Neural cell (in vitro differentiated cells): Measurements from ENCODE around the gene ETV6. TPM values are rescaled to one million over a fixed set of nuclear protein-coding genes. Genes with fewer than 3 reads are reported as not detected.

Experiments
- H2AFZ ChIP-seq: fragments of 200-600, 300-800 bp; sonication (generic), shearing (Covaris generic); 2 replicates; pipeline ENCODE4 v1.6.0; 2014; ENCODE audit warnings: low read depth, mild to moderate bottlenecking, antibody characterized with exemption, low read length, moderate library complexity
- H3F3A ChIP-seq: fragments of 200-600 bp; shearing (Covaris generic); 2 replicates; pipeline ENCODE4 v1.6.1; 2016; ENCODE audit warnings: mild to moderate bottlenecking, moderate library complexity, mixed read lengths, antibody characterized with exemption, low read length; ENCODE audit not compliant: insufficient read depth, poor library complexity, severe bottlenecking
- H3K27ac ChIP-seq: fragments of 200-600, 300-800 bp; sonication (generic), shearing (Covaris generic); 2 replicates; pipeline ENCODE4 v1.5.1; 2014; ENCODE audit warnings: mild to moderate bottlenecking, low read length, moderate library complexity
- H3K27me3 ChIP-seq: fragments of 300-800, 200-600 bp; sonication (generic), shearing (Covaris generic); 2 replicates; pipeline ENCODE4 v1.6.0; 2014; ENCODE audit warnings: mild to moderate bottlenecking, low read depth, low read length, moderate library complexity; ENCODE audit not compliant: insufficient read depth
- H3K36me3 ChIP-seq: fragments of 300-800, 200-600 bp; sonication (generic), shearing (Covaris generic); 2 replicates; pipeline ENCODE4 v1.5.1; 2014; ENCODE audit warnings: mild to moderate bottlenecking, antibody characterized with exemption, low read length, moderate library complexity; ENCODE audit not compliant: insufficient read depth
- H3K4me2 ChIP-seq: fragments of 300-800, 200-600 bp; sonication (generic), shearing (Covaris generic); 2 replicates; pipeline ENCODE4 v1.6.0; 2014; ENCODE audit warnings: mild to moderate bottlenecking, low read length
- H3K4me3 ChIP-seq: fragments of 300-800, 200-600 bp; sonication (generic), shearing (Covaris generic); 2 replicates; pipeline ENCODE4 v1.5.1; 2014; ENCODE audit warnings: mild to moderate bottlenecking, low read length, moderate library complexity
- H3K79me2 ChIP-seq: fragments of 200-600 bp; shearing (Covaris generic); replicated peaks from 2 replicates; pipeline ENCODE4 v1.6.0; 2014; ENCODE audit warnings: mild to moderate bottlenecking, low read length, moderate library complexity; ENCODE audit not compliant: insufficient read depth
- H3K9ac ChIP-seq: fragments of 300-800, 200-600 bp; sonication (generic), shearing (Covaris generic); 2 replicates; pipeline ENCODE4 v1.6.1; 2016; ENCODE audit warnings: mild to moderate bottlenecking, low read length, mixed read lengths
- H3K9me2 ChIP-seq: fragments of 200-600 bp; shearing (Covaris generic); 2 replicates; pipeline ENCODE4 v1.6.1; 2016; ENCODE audit warnings: mild to moderate bottlenecking, low read length, mixed read lengths; ENCODE audit not compliant: insufficient read depth
- H3K9me3 ChIP-seq: fragments of 200-600, 300-800 bp; sonication (generic), shearing (Covaris generic); 2 replicates; pipeline ENCODE4 v1.6.1; 2016; ENCODE audit warnings: mild to moderate bottlenecking, mixed run types, low read length, moderate library complexity, mixed read lengths
- H4K20me1 ChIP-seq: fragments of 200-600 bp; shearing (Covaris generic); 2 replicates; pipeline ENCODE4 v1.6.1; 2016; ENCODE audit warnings: mild to moderate bottlenecking, mixed run types; ENCODE audit not compliant: insufficient read depth
- EP300 ChIP-seq: fragments of 450-650 bp; conservative IDR thresholded peaks from 2 replicates; pipeline ENCODE4 v1.6.1; 2014; ENCODE audit warnings: antibody characterized with exemption, mild to moderate bottlenecking, moderate library complexity; ENCODE audit not compliant: poor library complexity, severe bottlenecking
- EZH2 ChIP-seq: fragments of 200-600, 300-800 bp; shearing (Covaris generic), sonication (generic); IDR thresholded peaks from 2 replicates; pipeline ENCODE4 v1.6.1; 2014; ENCODE audit warnings: antibody characterized with exemption, low read length, borderline replicate concordance, mild to moderate bottlenecking; ENCODE audit not compliant: insufficient read depth, poor library complexity, severe bottlenecking
- MXI1 ChIP-seq: fragments of 450-650 bp; conservative IDR thresholded peaks from 2 replicates; pipeline ENCODE4 v1.6.1; 2014; ENCODE audit warnings: antibody characterized with exemption, mild to moderate bottlenecking; ENCODE audit not compliant: poor library complexity, severe bottlenecking
- POLR2AphosphoS5 ChIP-seq: IDR thresholded peaks from 2 replicates; pipeline ENCODE4 v1.6.1; 2012
- RAD21 ChIP-seq: fragments of 450-650 bp; conservative IDR thresholded peaks from 2 replicates; pipeline ENCODE4 v1.6.1; 2014; ENCODE audit warnings: antibody characterized with exemption, mild to moderate bottlenecking, moderate library complexity
- SMC3 ChIP-seq: fragments of 450-650 bp; conservative IDR thresholded peaks from 2 replicates; pipeline ENCODE4 v1.6.1; 2014; ENCODE audit warnings: antibody characterized with exemption, mild to moderate bottlenecking, moderate library complexity; ENCODE audit not compliant: poor library complexity
- TAF1 ChIP-seq: IDR thresholded peaks from 2 replicates; pipeline ENCODE4 v1.6.1; 2012; ENCODE audit warnings: low read depth
- polyA plus RNA-seq: library from polyadenylated mRNA; depleted of rRNA; stranded (reverse); fragments of >200 nt; gene quantifications from 2 replicates; pipeline ENCODE4 v1.2.3, GENCODE V29; 2014
- TF ChIP-seq, protein P1 (sequence below): fragments of 450-650 bp; IDR thresholded peaks from 2 replicates; pipeline ENCODE4 v1.5.1; 2014; ENCODE audit warnings: antibody characterized with exemption, mild to moderate bottlenecking, moderate library complexity; ENCODE audit not compliant: poor library complexity, severe bottlenecking
- TF ChIP-seq, protein P2 (sequence below): IDR thresholded peaks from 2 replicates; pipeline ENCODE4 v1.6.1; 2012; ENCODE audit warnings: borderline replicate concordance

The ETV6 gene
- polyA plus RNA-seq, 1 donor from 2014 or later = 1.6 TPM

DNA sequence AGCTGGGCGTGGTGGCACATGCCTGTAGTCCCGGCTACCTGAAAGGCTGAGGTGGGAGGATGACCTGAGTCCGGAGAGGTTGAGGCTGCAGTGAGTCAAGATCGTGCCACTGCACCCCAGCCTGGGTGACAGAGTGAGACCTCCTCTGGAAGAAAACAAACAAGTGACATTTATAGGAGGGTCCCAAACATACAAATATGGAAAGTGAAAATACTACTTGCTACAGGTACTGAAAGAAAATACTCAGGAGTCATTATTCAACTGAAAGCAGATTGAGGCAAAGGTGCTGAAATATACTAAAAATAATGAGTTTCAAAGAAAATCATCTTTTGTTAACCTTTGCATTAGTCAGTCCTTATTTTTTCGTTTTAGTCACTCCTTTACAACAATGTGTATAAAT is 53.5 kb downstream of the ETV6 start:
- Histone ChIP-seq H3F3A (no peaks in the 10 kb centered on the region), H3K9ac (no peak overlapping the region), H3K79me2 (no peaks in the 10 kb centered on the region), H3K27me3 (no peaks in the 10 kb centered on the region), H4K20me1 (no peaks in the 10 kb centered on the region), H3K4me2 (no peak overlapping the region), H3K36me3 (no peaks in the 10 kb centered on the region), H3K9me3 (no peaks in the 10 kb centered on the region), H3K27ac (no peak overlapping the region), H3K4me3 (no peak overlapping the region), H2AFZ (no peak overlapping the region), H3K9me2 (no peaks in the 10 kb centered on the region)
- TF ChIP-seq POLR2AphosphoS5 = no peak
- no peak for TF ChIP-seq EP300
- TF ChIP-seq MXI1 = no peak
- no peak for TF ChIP-seq SMC3
- TF ChIP-seq, protein P1, sequence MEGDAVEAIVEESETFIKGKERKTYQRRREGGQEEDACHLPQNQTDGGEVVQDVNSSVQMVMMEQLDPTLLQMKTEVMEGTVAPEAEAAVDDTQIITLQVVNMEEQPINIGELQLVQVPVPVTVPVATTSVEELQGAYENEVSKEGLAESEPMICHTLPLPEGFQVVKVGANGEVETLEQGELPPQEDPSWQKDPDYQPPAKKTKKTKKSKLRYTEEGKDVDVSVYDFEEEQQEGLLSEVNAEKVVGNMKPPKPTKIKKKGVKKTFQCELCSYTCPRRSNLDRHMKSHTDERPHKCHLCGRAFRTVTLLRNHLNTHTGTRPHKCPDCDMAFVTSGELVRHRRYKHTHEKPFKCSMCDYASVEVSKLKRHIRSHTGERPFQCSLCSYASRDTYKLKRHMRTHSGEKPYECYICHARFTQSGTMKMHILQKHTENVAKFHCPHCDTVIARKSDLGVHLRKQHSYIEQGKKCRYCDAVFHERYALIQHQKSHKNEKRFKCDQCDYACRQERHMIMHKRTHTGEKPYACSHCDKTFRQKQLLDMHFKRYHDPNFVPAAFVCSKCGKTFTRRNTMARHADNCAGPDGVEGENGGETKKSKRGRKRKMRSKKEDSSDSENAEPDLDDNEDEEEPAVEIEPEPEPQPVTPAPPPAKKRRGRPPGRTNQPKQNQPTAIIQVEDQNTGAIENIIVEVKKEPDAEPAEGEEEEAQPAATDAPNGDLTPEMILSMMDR = no peak
- TF ChIP-seq EZH2 = no peak
- TF ChIP-seq TAF1 = no peak
- TF ChIP-seq, protein P2, sequence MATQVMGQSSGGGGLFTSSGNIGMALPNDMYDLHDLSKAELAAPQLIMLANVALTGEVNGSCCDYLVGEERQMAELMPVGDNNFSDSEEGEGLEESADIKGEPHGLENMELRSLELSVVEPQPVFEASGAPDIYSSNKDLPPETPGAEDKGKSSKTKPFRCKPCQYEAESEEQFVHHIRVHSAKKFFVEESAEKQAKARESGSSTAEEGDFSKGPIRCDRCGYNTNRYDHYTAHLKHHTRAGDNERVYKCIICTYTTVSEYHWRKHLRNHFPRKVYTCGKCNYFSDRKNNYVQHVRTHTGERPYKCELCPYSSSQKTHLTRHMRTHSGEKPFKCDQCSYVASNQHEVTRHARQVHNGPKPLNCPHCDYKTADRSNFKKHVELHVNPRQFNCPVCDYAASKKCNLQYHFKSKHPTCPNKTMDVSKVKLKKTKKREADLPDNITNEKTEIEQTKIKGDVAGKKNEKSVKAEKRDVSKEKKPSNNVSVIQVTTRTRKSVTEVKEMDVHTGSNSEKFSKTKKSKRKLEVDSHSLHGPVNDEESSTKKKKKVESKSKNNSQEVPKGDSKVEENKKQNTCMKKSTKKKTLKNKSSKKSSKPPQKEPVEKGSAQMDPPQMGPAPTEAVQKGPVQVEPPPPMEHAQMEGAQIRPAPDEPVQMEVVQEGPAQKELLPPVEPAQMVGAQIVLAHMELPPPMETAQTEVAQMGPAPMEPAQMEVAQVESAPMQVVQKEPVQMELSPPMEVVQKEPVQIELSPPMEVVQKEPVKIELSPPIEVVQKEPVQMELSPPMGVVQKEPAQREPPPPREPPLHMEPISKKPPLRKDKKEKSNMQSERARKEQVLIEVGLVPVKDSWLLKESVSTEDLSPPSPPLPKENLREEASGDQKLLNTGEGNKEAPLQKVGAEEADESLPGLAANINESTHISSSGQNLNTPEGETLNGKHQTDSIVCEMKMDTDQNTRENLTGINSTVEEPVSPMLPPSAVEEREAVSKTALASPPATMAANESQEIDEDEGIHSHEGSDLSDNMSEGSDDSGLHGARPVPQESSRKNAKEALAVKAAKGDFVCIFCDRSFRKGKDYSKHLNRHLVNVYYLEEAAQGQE = no peak

DNA sequence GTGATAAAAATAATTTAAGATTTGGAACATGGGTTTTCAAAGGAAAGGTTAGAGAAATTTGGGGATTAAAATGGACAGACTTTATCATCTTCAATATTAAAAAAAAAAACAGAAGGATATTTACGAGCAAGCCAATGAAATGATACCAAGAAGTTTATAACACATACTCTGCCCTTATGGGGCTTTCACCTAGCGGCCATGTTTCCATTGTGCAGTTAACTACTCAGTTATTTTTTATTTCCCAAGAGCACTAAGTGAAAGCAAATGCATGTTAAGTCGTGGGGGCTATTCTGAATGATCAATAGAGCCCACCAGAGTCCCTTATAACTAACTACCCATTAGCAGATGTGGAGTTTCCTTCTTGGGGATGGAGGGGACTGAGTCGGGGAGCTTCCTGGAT is 53.9 kb downstream of the ETV6 start:
- Histone ChIP-seq H3F3A (no peaks in the 10 kb centered on the region), H3K4me2 (no peak overlapping the region), H3K27me3 (no peaks in the 10 kb centered on the region), H3K9me3 (no peaks in the 10 kb centered on the region), H3K27ac (no peak overlapping the region), H3K4me3 (no peak overlapping the region), H4K20me1 (no peaks in the 10 kb centered on the region), H3K9ac (no peak overlapping the region), H3K79me2 (no peaks in the 10 kb centered on the region), H3K36me3 (no peaks in the 10 kb centered on the region), H2AFZ (no peak overlapping the region), H3K9me2 (no peaks in the 10 kb centered on the region)
- no peak for TF ChIP-seq POLR2AphosphoS5
- TF ChIP-seq, protein P1 = no peak
- TF ChIP-seq EZH2 = no peak
- TF ChIP-seq TAF1 = no peak
- TF ChIP-seq MXI1 = no peak
- TF ChIP-seq SMC3 = no peak
- no peak for TF ChIP-seq RAD21
- TF ChIP-seq, protein P2 = no peak
- no peak for TF ChIP-seq EP300
